Endometrium (tissue), 2 donors: ENCODE data around the gene OGA.

ENCODE experiments used
- FAIRE-seq: peaks from 2 replicates; lab custom pipeline; 2012; peaks lifted over from hg19 to GRCh38; lab: Jason Lieb, UNC
- donor health status: control.
- donor health status: control.

Gene OGA

DNA sequence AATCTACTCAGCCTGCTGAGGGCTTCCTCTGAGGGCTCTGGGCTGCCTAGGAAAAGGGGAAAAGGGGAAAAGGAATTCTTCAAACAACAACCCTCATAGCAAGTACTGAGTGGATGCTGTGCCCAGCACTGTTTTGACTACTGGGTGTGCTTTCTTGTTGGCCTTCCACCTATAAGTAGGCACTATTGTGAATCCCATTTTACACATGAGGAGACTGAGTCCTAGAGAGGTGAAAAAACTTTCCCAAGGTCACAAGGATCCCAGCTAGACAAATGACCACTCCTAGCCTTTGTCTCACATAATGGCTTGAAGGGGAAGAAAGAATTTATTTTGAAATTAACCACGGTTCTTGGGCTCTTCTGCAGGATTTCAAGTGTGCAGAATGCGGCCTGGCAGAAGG lies 59.4 kb downstream of the OGA start:
- no peak for FAIRE-seq

DNA sequence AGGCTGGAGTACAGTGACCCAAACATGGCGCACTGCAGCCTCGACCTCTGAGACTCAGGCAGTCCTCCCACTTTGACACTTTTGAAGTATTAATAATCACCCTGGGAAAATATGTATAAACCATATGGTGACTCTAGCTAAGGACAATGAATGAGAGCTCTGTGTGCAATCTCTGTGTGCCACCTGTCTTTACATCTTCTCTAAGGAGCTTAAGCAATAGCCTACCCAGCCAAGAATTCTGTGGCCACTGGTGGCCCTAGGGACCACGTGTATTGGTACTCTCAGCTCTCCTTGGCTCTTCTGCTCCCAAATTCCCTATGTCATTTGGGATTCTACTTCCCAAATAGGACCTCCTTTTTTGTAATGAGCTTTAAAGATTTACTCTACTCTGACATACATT lies 66.0 kb downstream of the OGA start:
- FAIRE-seq: no peak

DNA sequence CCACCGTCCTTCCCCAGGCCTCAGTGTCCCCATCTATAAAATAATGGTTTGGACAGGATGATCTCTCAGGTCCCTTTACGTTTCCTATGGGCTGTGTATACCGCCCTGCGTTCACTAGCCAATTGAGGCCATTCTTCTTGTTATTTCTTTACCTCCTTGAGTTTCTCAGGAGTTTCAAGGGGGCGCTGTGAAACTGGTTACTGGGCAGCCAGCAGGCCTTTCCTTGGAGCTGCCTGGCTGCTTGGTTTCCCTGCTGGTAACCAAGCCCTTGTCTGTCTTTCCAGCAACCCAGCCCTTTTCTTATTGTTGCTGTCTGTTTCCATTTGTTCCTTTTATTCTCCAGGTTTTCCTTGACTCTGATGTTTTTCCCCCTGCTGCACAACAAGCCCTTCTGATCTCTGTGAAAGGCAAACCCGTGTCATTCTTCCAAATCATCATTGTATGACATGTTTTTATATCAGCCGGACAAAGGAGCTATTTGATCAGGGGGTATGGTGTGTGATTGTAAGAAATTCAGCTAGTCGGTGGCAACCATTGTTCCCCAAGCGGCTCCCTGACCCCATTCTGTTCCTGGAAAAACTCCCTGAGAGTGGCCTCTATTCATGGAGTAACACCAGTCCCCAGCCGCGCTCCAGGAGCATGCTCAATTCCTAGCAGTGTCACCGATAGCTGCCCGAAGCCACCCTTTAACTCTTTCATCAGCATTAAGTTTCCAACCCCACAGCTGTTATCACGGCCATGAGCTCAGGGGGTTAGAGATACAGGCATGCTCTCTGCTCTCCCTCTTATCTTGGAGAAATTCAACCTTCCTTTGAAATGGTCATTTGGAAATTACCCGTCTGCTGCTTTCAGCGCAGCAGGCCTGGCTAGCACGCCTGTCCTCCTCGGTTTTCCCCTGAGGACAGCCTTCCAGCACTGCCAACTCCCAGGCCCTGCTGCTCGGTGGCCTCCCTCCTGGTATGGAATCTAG lies 68.9 kb downstream of the OGA start:
- FAIRE-seq: no peak

DNA sequence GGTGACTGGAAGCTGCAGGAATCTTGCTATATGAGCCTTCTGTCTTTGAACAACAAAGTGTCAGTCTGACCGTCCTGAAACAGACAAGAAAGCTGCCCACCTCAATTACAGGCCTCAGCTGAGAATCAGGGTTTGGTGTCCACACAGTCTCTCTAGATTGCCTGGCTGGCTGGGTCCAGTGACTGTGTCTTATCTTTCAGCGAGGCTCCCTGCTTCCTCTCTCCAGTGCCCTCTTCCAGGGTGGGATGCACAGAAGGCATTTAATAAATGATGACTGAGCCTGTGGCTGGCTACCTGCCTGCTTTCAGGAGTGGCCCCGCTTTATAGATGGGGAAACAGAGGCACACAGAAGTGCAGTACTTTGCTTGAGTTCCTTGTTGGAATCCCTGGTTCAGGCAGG lies 69.7 kb downstream of the OGA start:
- no peak for FAIRE-seq

DNA sequence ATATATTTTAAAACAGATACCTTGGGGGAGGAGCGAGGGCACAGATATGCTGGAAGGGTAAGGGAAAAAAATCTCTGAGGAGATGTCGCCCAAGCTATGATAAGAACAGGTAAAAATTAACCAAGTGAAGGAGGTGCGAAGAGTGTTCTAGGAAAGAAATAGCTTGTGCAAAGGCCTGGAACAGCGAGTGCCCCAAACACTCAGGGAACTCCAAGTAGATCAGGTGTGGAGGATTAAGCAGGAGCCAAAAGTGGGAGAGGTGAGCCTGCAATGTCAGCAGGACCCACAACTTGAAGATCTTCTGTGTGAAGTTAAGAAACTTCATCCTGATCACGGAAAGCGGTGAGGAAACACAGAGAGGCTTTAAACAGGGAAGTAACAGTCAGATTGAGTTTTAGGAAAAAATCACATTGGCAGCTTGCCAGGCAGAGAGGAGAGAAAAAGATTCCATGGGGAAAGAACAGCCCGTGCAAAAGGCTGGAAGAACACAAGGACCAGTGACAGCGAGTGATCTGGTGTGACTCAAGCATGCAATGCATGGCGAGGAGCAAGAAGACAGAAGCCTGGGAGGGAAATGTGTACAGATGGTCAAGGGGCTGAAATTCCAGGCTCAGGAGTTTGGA lies 73.1 kb downstream of the OGA start:
- FAIRE-seq: no peak

DNA sequence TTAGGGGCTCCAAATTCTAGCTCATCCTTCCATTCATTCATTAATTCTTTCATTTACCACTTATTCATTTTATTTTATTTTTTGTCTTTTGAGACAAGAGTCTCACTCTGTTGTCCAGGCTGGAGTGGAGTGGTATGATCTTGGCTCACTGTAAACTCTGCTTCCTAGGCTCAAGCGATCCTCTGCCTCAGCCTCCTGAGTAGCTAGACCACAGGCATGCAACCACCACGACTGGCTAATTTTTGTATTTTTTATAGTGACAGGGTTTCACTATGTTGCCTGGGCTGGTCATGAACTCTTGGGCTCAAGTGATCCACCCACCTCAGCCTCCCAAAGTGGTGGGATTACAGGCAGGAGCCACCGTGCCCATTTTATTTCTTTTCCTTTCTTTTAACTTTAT lies 74.0 kb downstream of the OGA start:
- no peak for FAIRE-seq

DNA sequence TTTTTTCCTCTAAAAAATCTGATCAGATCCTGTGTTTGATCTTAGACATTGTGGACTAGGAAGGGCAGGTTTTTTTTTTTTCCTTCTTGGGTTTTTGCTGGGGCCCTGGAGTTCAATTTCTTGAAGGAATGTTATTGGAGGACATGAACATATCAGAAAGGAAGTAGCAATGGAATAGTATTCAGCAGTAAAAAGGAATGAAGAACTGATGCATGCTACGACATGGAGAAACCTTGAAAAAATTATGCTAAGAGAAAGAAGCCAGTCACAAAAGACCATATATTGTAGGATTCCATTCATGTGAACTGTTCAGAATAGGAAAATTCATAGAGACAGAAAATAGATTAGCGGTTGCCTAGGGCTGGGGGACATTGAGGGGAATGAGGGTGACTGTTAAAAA lies 76.3 kb downstream of the OGA start:
- FAIRE-seq: no peak

DNA sequence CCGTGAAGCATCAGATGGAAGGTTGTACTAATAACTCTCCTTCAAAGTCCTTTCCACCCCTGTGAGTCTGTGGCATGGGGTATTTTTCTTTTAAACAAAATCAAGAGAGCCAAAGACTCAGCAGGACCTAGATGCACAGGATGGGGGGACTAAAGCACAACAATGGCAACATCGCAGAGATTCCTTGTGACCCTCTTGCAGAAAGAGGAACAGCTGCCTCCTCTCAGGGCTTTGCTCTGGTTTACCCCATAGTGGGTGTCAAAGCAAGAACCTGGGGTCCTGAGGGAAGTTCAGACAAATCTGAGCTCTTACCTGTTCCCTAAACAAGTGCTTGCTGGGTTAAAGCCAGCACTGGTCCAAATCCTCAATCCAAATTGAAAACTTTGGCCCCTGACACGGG lies 81.6 kb downstream of the OGA start:
- no peak for FAIRE-seq
